ENCODE data around the gene TBC1D4.

DNA sequence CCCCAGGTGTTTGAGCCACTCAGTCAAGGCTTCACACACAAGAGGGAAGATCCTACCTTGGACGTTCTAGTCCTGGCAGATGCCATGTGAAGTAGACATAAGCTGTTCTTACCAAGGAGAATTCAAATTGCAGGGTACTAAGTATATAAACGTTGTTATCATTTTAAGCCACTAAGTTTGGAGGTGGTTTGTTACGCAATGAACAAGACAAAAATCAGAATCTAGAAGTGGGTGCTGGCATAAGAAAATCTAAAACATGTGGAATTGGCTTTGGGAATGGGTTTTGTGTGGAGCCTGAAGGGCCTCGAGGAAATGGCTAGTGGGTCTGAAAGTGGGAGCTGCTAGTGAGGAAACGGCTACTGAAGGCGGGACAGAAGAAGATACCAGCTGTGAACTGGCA, 83.9 kb downstream of the TBC1D4 start:
- TF ChIP-seq, protein P1, sequence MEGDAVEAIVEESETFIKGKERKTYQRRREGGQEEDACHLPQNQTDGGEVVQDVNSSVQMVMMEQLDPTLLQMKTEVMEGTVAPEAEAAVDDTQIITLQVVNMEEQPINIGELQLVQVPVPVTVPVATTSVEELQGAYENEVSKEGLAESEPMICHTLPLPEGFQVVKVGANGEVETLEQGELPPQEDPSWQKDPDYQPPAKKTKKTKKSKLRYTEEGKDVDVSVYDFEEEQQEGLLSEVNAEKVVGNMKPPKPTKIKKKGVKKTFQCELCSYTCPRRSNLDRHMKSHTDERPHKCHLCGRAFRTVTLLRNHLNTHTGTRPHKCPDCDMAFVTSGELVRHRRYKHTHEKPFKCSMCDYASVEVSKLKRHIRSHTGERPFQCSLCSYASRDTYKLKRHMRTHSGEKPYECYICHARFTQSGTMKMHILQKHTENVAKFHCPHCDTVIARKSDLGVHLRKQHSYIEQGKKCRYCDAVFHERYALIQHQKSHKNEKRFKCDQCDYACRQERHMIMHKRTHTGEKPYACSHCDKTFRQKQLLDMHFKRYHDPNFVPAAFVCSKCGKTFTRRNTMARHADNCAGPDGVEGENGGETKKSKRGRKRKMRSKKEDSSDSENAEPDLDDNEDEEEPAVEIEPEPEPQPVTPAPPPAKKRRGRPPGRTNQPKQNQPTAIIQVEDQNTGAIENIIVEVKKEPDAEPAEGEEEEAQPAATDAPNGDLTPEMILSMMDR (IDR thresholded peaks at IDR 0.05) = no peak
- TF ChIP-seq EP300 (IDR thresholded peaks at IDR 0.05) (no peak), POLR2AphosphoS5 (IDR thresholded peaks at IDR 0.05) (no peak), POLR2A (IDR thresholded peaks at IDR 0.05) (no peak)
